ENCODE results near the gene URB1. TPM values are rescaled to one million over a fixed set of nuclear protein-coding genes. Genes with fewer than 3 reads are reported as not detected.
A peak's percentile ranks its signal among the peaks of the same experiment; 100 is the strongest.

Gene URB1
- total and polyA plus RNA-seq, 11 donors: 4.6 to 26.0 (median 11.1) TPM

DNA sequence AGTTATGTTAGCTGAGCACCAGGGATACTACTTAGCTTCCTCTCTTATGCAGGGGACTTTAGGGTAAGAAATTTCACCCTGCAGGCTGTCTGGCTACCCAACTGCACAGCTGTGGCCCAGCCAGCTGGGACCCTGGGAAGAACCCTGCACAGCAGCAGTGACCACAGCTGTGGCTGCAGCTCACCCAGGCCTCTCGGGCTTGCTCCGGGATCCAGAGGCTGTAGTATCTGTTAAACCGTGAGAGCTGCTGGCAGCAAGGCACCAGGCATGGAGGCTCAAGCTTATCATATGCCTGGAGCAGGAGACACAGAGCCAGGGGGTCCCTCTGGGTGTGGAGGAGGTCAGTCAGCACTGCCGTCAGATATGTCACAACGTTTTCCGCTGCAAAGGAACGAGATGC lies 40.3 kb downstream of the URB1 start:
- peaks cover 0 to 100% (median 99%) of the 10 kb centered on the region in 9 donors for H3K36me3 ChIP-seq
- H3K9me3 ChIP-seq: no peaks in the 10 kb centered on the region
- peaks cover 0 to 12% (median 0%) of the 10 kb centered on the region in 12 donors for H3K4me1 ChIP-seq
- no peak for TF ChIP-seq POLR2A (IDR thresholded peaks at IDR 0.05)
- TF ChIP-seq, protein P1, sequence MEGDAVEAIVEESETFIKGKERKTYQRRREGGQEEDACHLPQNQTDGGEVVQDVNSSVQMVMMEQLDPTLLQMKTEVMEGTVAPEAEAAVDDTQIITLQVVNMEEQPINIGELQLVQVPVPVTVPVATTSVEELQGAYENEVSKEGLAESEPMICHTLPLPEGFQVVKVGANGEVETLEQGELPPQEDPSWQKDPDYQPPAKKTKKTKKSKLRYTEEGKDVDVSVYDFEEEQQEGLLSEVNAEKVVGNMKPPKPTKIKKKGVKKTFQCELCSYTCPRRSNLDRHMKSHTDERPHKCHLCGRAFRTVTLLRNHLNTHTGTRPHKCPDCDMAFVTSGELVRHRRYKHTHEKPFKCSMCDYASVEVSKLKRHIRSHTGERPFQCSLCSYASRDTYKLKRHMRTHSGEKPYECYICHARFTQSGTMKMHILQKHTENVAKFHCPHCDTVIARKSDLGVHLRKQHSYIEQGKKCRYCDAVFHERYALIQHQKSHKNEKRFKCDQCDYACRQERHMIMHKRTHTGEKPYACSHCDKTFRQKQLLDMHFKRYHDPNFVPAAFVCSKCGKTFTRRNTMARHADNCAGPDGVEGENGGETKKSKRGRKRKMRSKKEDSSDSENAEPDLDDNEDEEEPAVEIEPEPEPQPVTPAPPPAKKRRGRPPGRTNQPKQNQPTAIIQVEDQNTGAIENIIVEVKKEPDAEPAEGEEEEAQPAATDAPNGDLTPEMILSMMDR (IDR thresholded peaks at IDR 0.05): no peak
- H3K27ac ChIP-seq: peak overlapping the region in 2 of 12 donors; percentile 13
- H3K27me3 ChIP-seq: no peaks in the 10 kb centered on the region
- peak in 1 of 4 donors; percentile 41 for ATAC-seq
- H3K4me3 ChIP-seq: no peak overlapping the region
- intact Hi-C loops (cut with DNase I): no loop called here
- 42 to 68% (median 63%) methylated on average over 7 of the region's 7 CpGs for WGBS, 4 donors
- no peak for DNase-seq

DNA sequence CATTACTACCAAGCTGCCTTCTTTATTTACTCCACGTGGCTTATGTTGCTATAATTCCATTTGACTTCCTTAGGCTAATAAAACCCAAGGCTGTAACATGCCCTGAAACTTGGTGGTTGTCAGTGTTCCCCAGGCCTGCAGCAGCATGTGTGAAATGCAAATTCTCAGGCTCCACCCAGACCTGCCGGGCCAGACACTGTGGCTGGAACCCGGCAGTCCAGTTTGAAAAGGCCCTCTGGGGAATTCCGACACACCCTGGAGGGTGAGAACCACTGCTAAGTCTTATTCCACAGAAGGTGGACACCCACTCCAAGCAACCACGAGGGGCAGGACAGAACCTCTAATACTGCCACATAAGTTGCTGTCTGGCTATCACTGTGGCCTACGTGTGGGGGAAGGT lies 41.4 kb downstream of the URB1 start:
- DNase-seq (no peak), ATAC-seq (no peak)
- no peak for TF ChIP-seq POLR2A (IDR thresholded peaks at IDR 0.05)
- TF ChIP-seq, protein P1 (IDR thresholded peaks at IDR 0.05): no peak
- intact Hi-C loops (cut with DNase I): no loop called here
- H3K27me3 ChIP-seq: no peaks in the 10 kb centered on the region
- 74 to 87% (median 78%) methylated on average over 5 to 6 of the region's 6 CpGs for WGBS, 4 donors
- no peak overlapping the region for H3K4me3 ChIP-seq
- H3K9me3 ChIP-seq: no peaks in the 10 kb centered on the region
- peaks cover 0 to 100% (median 99%) of the 10 kb centered on the region in 9 donors for H3K36me3 ChIP-seq
- no peak overlapping the region for H3K27ac ChIP-seq
- peaks cover 0 to 8% (median 0%) of the 10 kb centered on the region in 12 donors for H3K4me1 ChIP-seq

DNA sequence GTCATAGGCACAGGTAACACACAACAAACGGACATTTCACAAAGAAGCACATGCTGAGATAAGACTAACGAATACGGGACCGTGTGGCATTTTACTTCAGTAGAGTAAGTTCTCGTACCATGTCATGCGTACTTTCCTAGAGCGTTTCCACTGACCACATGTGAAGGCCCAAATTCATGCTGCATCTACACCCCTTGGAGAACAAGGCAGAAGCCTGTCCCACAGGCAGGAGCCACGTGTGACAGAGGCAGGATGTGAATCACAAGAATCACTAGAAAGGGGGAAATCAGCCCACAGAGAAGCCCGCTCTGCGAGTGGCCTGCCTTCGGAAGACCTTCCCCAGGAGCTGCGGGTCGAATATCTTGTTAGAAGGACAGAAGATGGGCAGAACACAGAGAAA lies 41.8 kb downstream of the URB1 start:
- Histone ChIP-seq H3K27ac (no peak overlapping the region), H3K27me3 (no peaks in the 10 kb centered on the region), H3K4me1 (peaks cover 0 to 7% (median 0%) of the 10 kb centered on the region in 12 donors), H3K4me3 (no peak overlapping the region), H3K36me3 (peaks cover 0 to 100% (median 99%) of the 10 kb centered on the region in 9 donors), H3K9me3 (no peaks in the 10 kb centered on the region)
- ATAC-seq (no peak), DNase-seq (no peak)
- intact Hi-C loops (cut with DNase I): no loop called here
- TF ChIP-seq, protein P1 (IDR thresholded peaks at IDR 0.05): no peak
- TF ChIP-seq POLR2A (IDR thresholded peaks at IDR 0.05): no peak
- WGBS, 4 donors: 86 to 93% (median 88%) methylated on average over 13 of the region's 13 CpGs

DNA sequence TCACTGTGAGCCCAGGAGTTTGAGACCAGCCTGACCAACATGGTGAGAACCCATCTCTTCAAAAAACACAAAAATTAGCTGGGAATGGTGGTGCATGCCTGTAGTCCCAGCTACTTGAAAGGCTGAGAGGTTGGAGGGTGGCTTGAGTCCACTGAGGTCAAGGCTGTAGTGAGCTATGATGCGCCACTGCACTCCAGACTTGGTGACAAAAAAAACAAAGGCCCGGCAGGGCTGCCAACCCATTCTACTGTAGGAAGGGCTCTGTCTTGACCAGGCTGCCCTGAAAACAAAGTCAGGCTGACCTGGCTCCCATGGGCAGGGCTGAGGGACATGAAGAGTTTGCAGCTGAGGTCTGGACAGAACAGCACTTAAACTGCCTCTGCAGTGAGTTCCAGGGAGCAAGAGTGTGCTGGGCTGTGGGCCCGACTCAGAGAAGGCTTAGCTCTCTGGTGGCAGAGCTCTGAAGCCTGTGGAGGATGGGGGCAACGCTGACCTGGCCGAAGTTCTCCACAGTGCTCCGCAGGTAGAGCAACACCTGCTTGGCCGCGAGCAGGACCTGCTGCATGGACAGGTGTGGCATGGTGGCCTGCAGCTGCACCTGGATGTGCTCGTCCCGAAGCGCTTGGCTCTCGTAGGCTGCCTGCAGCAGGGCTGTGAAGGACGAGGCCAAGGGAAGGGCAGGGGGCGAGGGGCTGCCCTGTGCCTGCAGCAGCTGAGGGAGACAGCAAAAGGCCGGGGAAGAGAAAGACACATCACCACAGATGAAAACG lies 42.4 kb downstream of the URB1 start:
- intact Hi-C loops (cut with DNase I): no loop called here
- Histone ChIP-seq H3K36me3 (peaks cover 0 to 100% (median 99%) of the 10 kb centered on the region in 9 donors), H3K9me3 (no peaks in the 10 kb centered on the region), H3K4me3 (no peak overlapping the region), H3K4me1 (peaks cover 0 to 7% (median 0%) of the 10 kb centered on the region in 12 donors), H3K27me3 (no peaks in the 10 kb centered on the region), H3K27ac (no peak overlapping the region)
- DNase-seq (no peak), ATAC-seq (no peak)
- WGBS, 4 donors: 89 to 95% (median 93%) methylated on average over 12 to 16 of the region's 16 CpGs
- TF ChIP-seq, protein P1 (IDR thresholded peaks at IDR 0.05): no peak
- no peak for TF ChIP-seq POLR2A (IDR thresholded peaks at IDR 0.05)

Data from heart left ventricle (tissue), 16 donors.